Middle frontal gyrus (tissue), 1 donor: ENCODE data around the gene TYW3.

Source experiments
- DNase-seq: peaks from one replicate; pipeline ENCODE4 v3.0.0-alpha.2; 2015; ENCODE audit warnings: low spot score; ENCODE audit errors: extremely low spot score

Gene TYW3

DNA sequence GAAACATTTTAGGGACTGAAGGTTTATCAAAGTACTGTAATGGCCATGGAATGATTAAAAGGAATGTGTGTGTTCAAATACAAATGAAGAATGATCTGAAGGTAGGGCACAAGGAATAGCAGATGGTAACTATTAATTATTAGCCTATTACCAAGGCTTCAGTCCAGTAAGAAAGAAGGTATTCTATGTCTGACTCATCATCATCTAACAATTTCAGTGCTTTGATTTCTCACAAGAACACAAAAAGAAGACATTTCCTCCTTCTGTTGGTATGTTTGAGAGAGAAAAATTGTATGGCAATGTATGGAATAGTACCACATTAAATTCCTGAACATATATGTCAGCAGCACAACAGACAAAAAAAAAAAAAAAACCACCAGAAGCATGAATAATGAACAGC is 57.5 kb downstream of the TYW3 start:
- no peak for DNase-seq

DNA sequence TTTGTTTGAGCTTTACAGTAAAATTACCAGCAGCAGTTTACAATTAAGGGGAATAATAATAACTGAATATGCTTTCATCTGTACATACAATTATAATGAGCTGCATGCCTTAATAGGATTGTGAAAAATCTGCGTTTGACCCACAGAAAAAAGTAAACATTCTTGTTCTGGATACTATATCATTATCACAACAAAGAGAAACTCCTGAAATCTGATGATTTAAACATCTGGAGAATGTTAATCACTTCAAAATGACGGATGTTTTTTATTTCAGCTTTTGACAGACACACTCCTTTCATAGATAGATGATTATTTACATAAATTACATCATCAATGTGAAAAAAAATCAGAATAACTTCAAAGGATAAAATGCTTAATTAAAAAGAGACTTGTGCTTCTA is 58.5 kb downstream of the TYW3 start:
- DNase-seq = no peak

- no peak for DNase-seq
These were observed 66.2 kb downstream of the TYW3 start for GRCh38 chr1:74799119-74799657.

GRCh38 chr1:74811436-74812179 is 78.7 kb downstream of the TYW3 start:
- no peak for DNase-seq

DNA sequence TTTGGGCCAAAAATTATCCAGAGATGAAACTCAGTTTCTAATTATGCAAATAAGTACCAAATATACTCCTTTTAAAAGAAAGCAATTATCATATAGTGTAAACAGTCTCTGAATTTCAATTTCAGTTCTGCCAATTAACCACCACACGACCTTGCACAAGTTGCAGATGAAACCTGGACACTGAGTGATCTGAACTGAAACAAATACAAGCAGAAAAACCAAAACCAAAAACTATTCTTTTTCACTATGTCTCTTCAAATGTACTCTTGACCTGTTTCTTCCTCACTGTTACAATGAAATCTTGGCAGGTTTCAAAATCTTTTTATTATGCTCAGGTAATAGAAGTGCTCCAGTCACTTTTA is 79.2 kb downstream of the TYW3 start:
- DNase-seq = no peak
